ENCODE measurements around the gene HMGCS1.

- TF ChIP-seq CTCF (IDR thresholded peaks at IDR 0.05 in 4 of 5, conservative IDR thresholded peaks at IDR 0.05 in 1 of 5) (no peak), POLR2A (IDR thresholded peaks at IDR 0.05) (no peak)
These were observed 38.6 kb downstream of the HMGCS1 start for GRCh38 chr5:43274435-43275114.

All from gastrocnemius medialis (tissue), 4 donors.